ENCODE results near the gene MEI1. TPM values are rescaled to one million over a fixed set of nuclear protein-coding genes. Genes with fewer than 3 reads are reported as not detected.
"Not testable (repeated sequence)": the region's sequence is repeated elsewhere in the genome, so short reads cannot be mapped to it uniquely, and the experiment has no call there.

MEI1 gene
- total RNA-seq, 1 donor from 2014 or later, result 0.08 TPM

DNA sequence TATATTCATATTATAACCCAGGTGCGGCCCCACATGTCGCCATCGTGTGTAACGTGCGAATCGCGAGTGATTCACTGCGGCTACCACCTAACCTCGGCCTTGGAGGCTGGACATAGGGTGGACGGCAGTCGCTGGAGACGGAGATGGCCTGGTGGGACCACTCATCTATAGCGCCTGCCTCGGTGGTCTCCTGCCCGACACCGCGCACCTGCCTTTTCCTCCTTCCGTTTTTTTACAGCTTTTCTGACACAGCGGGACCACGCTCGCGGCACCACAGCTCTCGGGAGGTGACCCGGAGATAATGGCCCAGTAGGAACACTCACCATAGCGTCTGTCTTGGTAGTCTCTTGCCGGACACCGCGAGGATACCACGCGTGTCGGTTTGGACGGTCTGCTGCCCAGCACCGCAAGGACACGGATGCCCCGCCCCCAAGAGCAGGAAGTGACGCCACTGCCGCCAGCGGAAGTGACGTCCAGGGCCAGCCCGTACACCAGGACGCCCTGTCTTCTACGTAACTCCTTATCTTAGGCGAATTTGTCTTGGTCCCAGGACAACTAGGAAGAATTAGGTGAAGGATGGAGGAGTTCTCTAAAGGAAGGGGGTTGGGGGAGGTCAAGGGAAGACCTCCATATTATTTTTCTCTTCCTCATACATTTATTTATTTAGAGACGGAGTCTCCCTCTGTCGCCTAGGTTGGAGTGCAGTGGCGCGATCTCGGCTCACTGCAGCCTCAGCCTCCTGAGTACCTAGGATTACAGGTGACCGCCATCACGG is 17.1 kb upstream of the MEI1 start:
- peak; percentile 82 for DNase-seq (ENCODE audit: low read depth)

DNA sequence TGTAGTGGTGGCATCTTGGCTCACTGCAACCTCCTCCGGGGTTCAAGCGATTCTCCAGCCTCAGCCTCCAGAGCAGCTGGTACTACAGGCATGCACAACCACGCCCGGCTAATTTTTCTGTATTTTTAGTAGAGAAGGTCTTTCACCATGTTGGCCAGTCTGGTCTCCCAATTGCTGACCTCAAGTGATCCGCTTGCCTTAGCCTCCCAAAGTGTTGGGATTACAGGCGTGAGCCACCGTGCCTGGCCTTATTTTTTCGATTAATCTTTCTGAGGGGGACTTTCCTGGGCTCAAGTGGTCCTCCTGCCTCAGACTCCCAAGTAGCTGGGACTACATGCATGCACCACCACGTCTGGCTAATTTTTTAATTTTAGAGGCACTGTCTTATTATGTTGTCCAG is 16.3 kb upstream of the MEI1 start:
- DNase-seq (ENCODE audit: low read depth), result no peak

DNA sequence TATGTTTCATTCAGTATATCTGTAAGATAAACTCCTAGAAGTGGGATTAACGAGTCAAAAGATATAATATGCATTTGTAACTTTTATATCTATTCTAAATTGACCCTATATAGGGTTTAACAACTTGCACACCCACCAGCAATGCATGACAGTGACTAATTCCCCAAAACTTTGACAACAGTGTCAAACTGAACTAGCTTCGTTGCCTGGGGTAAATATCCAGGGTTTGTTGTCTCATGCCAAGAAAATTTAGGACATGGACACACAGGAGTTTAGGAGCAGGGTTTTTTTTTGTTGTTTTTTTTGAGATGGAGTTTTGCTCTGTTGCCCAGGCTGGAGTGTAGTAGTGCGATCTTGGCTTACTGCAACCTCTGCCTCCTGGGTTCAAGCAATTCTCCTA is 15.7 kb upstream of the MEI1 start:
- no peak for DNase-seq (ENCODE audit: low read depth)

DNA sequence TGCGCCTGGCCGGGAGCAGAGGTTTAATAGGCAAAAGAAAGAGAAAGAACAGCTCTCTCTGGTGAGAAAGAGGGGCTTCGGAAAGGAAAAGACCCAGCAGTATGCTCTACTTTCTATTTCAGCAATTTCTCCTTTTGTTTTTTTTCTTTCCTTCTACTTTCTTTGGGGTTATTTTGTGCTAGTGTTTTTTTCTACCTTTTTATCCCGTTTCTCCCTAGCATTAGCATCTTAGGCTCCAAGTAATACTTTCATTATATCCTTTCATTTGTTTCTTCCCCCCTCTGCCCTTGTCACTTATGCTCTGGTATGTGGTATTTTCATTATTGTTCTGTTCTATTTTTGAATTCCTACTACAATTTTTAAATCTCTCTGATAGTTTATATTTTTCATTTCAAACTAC is 15.1 kb upstream of the MEI1 start:
- no peak for DNase-seq (ENCODE audit: low read depth)

DNA sequence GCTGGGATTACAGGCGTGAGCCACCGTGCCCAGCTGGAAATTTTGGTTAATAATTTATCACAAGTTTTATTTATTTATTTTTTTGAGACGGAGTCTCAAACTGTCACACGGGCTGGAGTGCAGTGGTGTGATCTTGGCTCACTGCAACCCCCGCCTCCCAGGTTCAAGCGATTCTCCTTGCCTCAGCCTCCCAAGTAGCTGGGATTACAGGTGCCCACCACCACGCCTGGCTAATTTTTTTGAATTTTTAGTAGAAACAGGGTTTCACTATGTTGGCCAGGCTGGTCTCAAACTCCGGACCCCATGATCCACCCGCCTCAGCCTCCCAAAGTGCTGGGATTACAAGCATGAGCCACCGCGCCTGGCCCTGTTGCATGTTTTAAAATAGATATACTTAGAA is 12.4 kb upstream of the MEI1 start:
- not testable (repeated sequence) for DNase-seq (ENCODE audit: low read depth)

DNA sequence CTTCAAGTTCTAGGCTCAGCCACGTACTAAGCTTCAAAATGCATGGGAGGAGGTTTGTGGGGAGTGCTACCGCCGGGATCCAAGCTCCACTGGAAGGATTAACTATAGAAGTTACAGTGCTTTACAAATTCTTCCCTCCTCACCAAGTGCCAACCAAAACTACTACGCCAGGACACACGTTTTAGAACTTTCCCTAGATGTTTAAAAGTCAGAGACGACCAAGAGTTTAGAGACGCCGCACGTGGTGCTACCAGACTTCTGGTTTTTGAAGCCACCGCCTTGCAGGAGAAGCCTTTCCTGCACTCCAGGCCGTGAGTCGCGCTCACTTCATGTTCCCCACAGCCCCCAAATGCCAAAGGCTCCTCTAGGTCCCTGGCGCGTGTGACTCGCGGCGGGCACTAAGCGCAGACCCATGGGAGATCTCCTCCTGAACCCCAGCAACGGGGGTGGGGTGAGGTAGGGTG is 11.4 kb upstream of the MEI1 start:
- peak; percentile 39 for DNase-seq (ENCODE audit: low read depth)

DNA sequence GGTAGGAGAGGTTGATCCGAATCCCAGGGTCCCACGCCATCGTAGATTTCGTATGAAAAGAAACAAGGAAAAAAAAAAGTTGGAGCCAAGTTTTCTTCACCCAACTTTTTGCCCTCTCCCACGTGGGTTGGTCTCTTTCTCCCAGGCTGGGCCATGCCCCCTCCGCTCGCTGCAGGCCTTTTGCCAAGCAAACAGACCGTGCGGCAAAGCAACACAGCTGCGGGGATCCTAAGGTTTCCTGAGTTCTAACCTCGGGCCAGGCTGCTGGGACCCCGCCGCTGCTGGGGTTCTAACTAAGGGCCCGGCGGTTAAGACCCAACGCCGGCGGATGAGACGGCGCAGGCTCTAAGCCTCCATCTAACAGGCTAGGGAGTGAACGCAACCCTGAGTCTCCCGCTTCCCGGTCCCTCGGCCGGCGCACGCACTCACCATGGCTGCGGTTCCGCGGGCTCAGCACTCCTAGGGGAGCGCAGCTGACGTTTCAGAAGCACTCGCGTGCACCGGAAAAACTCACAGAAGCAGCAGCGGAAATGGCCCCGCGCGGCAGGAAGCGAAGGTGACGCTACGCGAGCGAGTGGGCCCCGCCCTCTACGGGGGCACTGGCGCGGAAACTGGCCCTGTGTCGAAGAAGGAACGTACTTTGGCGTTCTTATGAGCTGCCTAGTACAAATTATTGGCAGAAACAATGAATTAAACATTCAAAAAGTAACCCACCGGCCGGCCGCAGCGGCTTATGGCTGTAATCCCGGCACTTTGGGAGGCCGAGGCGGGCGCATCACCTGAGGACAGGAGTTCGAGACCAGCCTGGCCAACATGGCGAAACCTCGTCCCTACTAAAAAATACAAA is 10.7 kb upstream of the MEI1 start, which contains the start of gene SNU13:
SNU13 (minus strand) TSS at position 503 of the 847 bp plus-strand sequence; CDS start at position 432, 71 bp downstream.
- peak; percentile 95 for DNase-seq (ENCODE audit: low read depth)

DNA sequence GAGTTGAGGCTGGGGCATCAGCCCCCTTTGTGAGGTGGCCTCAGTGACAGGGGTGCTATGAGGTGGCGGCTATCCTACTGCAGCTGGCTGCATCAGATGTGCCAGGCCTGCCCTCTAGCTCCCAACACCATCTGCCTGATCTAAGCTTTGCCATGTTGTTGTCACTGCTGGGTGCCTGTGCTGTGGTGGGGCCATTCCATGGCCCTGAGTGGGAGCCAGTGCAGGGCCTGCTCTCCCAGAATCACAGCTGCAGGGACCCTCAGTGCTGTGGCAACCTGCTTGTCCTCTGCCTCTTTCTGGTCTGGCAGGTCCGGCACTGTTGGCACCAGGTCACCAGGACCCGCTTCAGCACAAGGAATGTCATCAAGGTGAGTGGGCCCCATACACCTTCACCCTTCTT is 8.8 kb upstream of the MEI1 start:
- DNase-seq (ENCODE audit: low read depth), result no peak

DNA sequence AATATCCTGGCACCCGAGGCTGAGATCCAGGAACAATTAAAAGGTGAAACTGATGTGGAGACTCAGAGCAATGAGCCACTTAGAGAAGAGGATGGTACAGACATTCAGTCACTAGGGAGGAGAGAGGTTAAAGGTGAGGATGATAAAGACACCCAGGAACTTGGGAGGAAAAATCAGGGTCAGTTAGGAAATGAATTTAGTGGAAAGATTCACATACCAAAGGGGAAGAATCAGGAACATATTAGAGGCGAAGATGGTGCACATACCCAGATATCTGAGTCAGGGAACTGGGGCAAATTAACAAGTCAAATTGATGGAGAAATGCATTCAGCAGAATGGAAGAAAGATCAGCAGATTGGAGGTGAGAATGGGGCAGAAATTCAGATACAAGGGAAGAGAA is 4.1 kb upstream of the MEI1 start:
- no peak for DNase-seq (ENCODE audit: low read depth)

DNA sequence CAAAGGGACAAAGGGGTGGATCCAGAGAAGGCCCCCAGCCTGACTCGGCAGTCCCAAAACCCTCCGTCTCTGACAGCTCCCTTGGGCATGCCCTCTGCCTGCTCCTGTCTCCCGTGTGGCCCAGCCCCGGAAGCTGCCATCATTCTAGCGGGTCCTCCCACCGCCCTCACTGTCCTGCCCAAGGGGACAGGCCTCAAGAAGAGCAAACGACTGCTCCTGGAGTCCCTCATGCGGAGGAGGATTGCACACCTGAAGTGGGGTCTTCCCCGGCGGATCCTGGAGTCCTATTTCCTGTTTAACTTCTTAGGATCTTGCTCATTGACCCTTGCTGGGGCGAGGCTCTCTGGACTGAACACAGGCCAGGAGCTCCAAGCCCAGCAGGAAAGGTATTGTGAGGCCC is 2.6 kb upstream of the MEI1 start:
- DNase-seq (ENCODE audit: low read depth), result no peak

DNA sequence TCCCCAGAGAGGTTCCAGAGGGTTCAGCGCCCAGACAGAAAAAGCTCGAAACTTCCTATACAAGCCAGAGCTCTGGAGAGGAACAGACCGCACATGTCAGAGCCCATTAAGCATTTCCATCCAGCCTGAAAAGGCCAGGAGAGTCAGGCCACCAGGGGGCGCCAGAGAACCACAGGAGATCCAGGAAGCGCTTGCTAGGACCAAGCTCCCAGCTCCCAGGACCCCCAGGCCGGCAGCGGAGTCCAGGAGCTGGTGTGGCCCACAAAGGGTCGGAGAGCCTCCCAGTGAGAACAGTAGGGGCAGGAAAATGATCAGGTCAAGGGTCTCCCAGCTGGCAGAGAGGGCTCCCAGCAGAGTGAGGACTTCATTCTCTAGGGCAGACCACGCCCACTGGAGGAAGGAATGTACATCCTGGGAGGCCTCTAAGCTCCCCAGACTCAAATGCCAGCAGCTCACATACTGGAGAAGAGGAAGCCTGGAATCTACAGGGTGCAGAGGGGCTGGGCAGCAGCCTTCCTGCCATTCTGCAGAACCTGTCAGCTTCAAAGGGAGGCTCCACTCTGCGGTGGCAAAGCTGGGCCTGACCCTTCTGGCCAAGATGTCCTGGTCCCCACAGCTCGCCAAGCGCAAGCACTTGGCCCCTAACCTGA is 2.1 kb upstream of the MEI1 start:
- peak; percentile 89 for DNase-seq (ENCODE audit: low read depth)

DNA sequence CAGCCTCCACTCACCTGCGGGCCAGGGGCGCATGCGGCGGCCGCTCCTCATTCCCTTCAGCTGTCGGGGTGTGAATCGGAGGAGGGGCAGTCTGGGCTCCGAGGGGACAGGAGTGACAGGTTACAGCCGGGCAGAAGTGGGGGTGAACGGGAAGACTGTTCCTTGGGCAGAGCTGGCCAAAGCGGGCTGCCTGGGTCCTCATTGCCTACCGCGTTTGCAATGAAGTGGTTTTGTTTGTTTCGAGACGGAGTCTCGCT is 733 bp downstream of the MEI1 start:
- DNase-seq (ENCODE audit: low read depth), result no peak

DNA sequence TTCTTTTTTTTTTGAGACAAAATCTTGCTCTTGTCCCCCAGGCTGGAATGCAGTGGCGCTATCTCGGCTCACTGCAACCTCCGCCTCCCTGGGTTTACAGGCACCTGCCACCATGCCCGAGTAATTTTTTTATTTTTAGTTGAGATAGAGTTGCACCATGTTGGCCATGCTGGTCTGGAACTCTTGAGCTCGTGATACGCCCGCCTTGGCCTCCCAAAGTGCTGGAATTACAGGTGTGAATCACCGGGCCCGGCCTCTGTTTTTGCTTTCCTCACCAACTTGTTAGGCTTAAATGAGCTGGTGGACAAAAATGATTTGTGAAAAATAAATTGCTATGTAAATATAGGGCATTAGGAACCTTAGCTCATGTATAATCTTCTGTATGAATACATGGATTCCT is 3.5 kb downstream of the MEI1 start:
- no peak for DNase-seq (ENCODE audit: low read depth)

DNA sequence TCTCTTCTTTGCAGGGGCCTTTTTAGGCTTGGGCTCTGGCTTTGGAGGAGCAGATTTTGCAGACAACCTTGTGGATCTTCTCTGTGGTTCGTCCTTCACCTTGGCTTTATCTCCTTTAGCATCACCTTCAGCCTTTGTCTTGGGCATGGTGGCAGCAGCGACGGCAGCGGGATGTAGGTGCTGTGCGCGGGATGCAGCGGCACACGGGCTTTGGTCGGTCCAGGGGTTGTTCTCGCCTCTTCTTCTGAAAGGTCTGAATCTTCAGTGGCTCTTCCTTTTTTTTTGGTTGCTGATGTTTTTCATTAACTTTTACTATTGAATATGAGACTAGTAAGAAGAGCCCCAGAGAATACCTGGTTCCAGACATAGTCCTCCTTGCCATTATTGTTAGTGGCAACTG is 10.0 kb downstream of the MEI1 start:
- no peak for DNase-seq (ENCODE audit: low read depth)

DNA sequence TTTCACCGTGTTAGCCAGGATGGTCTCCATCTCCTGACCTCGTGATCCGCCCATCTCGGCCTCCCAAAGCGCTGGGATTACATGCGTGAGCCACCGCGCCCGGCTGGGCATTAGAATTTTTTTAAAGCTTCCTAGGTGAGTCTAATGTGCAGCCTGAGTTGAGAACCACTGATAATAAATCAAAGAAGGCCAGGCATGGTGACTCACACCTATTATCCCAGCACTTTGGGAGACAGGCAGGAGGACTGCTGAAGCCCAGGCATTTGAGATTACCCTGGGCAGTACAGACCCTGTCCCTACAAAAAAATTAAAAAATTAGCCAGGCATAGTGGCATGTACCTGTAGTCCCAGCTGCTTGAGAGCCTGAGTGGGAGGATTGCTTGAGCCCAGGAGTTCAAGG is 13.7 kb downstream of the MEI1 start:
- DNase-seq (ENCODE audit: low read depth), result no peak

DNA sequence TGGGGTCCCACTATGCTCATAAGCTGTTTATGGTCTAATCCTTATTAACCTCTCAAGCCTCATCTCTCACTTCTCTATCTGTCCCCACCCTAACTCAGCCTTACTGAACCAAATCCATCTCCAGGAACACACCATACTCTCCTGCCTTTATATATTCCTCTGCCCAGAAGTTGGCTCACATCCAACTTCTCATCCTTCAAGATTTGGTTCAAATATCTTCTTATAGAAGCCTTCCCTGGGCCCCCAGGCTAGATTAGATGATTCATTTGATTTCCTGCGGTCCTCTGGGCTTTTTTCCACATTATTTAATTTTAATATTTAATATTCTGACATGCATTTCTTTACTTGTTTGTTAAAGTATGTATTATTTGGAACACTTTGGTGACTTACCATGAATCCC is 23.2 kb downstream of the MEI1 start:
- DNase-seq (ENCODE audit: low read depth), result no peak

DNA sequence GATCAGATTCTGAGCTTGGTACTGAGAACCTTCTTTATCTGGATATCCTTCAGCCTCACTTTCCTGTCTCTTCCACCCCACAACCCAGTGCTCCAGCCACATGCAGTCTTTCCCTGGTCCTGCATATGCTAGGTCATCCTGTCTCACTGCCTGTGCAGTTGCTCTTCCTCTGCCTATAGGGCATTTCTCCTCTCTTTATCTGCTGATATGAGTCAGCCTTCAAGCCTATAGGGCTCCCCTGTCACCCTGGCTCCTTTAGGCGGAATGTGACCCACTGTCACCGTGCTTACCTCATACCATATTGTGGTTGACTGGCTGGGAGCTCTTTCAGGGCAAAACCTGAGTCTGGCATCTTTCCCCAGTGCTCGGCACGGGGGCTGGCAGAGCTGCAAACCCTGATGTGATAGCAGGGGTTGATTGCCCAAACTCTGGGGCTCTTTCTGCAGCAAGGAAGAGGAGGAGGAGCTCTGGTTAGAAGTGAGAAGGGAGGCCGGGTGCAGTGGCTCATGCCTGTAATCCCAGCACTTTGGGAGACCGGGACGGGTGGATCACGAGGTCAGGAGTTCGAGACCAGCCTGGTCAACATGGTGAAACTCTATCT is 26.3 kb downstream of the MEI1 start:
- no peak for DNase-seq (ENCODE audit: low read depth)

DNA sequence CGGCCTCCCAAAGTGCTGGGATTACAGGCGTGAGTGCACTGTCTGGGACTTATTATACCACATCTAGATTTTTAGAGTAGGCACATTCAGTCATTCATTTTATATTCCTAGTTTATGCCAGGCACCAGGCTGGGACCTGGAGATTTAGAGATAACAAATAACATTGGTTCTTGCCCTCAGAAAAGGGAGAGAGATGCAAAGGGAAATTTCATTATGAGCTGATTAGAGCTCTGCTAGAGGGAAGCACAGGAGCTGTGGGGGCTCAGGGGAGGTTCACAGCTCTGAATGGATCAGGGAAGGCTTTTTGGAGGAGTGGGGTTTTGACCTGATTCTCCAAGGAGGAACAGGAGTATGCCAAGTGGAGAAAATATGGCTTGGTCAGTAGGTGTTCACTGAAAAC is 32.3 kb downstream of the MEI1 start:
- DNase-seq (ENCODE audit: low read depth), result no peak

DNA sequence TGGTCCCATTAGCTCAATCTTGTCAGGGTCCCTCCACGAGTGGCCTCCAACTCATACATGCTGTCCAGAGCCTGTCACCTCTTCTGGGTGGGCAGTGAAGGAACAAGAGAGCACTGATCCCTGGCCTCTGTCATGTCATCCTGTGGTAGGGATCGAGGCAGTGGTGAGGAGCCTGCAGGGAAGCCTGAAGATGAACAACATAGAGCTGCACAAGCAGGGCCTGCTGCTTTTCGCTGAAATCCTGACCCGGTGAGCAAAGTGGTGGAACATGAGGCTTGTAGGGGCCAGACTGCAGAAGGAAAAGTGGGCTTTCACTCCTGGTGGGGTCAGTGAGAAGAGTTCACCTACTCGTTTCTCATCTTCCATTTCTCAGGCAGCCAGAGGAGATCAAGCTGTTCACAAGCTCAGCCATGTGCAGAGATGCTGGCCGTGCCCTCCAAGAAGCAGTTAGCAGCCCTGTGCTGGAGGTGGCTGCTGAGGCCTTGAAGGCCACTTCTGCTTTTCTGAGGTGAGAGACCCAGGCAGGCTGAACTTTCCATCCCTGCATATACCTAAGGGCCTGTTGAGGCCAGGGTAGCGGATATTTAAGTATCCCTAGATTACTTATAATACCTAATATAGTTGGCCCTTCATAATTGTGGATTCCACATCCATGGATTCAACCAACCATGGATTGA is 32.9 kb downstream of the MEI1 start:
- DNase-seq (ENCODE audit: low read depth), result no peak

DNA sequence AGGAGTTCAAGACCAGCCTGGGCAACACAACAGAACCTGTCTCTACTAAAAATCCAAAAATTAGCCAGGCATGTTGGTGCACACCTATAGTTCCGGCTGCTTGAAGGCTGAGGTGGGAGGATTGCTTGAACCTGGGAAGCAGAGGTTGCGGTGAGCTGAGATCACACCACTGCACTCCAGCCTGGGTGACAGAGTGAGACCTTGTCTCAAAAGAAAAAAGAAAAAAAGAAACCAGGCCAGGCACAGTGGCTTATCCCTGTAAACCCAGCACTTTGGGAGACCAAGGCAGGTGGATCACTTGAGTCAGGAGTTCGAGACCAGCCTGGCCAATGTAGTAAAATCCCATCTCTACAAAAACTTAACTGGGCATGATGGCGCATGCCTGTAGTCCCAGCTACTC is 33.9 kb downstream of the MEI1 start:
- not testable (repeated sequence) for DNase-seq (ENCODE audit: low read depth)

DNA sequence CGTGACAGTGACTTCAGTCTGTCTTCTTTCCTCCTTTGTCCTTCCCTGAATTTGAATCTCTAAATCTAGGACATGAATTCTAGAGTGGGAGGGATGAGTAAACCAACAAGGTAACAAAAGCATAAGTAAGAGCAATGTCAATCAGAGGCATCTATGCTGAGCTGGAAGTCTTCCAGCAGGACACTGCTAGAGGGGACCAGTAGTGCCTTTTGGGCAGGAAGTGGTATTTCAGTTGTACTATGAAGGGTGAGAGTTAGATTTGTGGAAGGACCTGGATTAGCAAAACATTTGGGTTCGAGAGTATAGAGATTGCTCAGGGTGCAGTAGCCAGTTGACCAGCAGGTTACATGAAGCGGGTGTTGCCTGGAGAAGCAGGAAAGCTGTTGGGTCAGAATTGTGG is 40.3 kb downstream of the MEI1 start:
- no peak for DNase-seq (ENCODE audit: low read depth)
